GM19023 (cell line): Measurements from ENCODE around the gene HECW1.
"Not testable (repeated sequence)": the region's sequence is repeated elsewhere in the genome, so short reads cannot be mapped to it uniquely, and the experiment has no call there.

ENCODE experiments used
- ATAC-seq: cut with Tn5 transposase; IDR thresholded peaks from one replicate; pipeline ENCODE4 v1.9.1; 2021; ENCODE audit warnings: mild to moderate bottlenecking, moderate library complexity; ENCODE audit not compliant: unreplicated experiment

The HECW1 gene

DNA sequence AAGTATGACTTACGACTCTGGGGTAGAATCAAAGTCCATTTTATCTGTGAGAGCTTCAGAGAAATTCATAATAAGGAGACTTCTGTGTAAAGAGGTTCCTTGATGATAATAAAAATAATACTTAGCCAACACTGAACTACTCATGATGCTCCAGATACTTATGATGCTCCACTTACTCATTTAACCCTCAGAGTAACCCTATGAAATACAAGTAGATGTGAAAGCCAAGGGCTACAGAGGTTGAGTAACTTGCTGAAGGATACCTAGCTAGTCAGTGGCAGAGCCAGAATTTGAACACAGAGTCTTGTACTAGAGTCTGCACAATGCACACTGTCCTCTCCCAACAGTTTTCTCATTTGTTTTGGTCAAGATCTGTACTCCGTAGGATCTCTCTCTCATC lies 89.5 kb downstream of the HECW1 start:
- no peak for ATAC-seq

GRCh38 chr7:43204081-43204480 lies 91.6 kb downstream of the HECW1 start:
- ATAC-seq = no peak

GRCh38 chr7:43205171-43205795 lies 92.8 kb downstream of the HECW1 start:
- no peak for ATAC-seq

GRCh38 chr7:43208242-43208641 lies 95.8 kb downstream of the HECW1 start:
- ATAC-seq = no peak

DNA sequence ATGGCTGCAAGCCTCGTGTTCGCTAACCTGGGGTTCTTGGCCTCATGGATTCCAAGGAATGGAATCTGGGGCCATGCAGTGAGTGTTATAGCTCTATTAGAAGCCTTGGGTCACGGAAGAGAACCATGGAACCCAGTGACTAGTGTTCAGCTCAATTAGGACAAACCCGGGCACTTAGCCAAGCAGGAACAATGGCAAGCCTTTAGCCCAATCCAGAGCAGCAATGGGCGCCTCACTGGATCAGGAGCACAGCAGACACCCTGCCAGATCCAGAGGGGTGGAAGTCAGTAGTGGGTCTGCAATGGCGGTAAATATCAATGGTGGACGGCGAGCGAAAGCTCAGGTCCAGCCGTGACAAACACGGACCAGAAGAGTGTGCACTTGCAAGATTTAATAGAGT lies 98.1 kb downstream of the HECW1 start:
- not testable (repeated sequence) for ATAC-seq

- no peak for ATAC-seq
Measured at GRCh38 chr7:43211286-43211685, 98.8 kb downstream of the HECW1 start.

GRCh38 chr7:43211693-43212092 lies 99.2 kb downstream of the HECW1 start:
- no peak for ATAC-seq

- ATAC-seq = no peak
Measured at GRCh38 chr7:43212921-43213320, 100.5 kb downstream of the HECW1 start.

GRCh38 chr7:43215061-43215460 lies 102.6 kb downstream of the HECW1 start:
- ATAC-seq = no peak

DNA sequence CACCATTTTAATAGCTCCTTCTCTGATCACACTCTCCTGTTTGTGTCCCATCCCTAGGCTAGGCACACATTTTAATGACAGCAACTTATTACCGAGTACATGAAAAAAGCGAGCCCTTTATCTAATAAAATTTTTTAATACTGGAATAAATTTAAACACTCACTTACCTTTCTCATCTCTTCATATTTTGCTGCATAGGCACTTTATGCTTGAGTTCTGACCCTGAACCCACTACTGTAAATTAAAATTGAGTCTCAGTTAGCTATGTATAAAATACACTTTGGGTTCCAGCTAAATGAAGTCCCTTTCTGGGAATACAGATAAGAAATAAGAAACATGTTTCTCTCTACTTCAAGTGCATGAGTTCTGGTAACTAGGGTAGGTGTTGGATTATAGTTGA lies 104.6 kb downstream of the HECW1 start:
- no peak for ATAC-seq

GRCh38 chr7:43218901-43219300 lies 106.5 kb downstream of the HECW1 start:
- not testable (repeated sequence) for ATAC-seq

GRCh38 chr7:43220250-43220649 lies 107.8 kb downstream of the HECW1 start:
- no peak for ATAC-seq

DNA sequence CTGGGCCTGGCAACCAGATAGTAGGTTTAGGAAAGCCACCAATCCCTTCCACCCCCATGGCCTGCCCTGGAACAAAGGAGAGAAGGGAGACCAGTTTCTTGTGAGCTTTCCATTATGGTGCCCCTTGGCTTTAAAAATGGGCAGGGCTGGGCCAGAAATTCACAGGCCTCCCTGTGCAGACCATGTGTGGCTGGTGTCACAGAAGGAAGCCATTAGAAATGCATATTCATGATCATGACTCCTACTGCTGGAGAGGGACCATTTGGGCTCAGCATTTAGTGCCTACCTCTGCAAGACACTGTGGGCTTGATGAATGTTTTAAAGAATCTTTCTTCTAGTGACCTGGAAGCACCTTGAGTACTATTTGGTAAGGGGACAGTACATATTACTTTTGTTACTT lies 108.3 kb downstream of the HECW1 start:
- ATAC-seq = no peak

- ATAC-seq = no peak
Measured at GRCh38 chr7:43229801-43230200, 117.4 kb downstream of the HECW1 start.

DNA sequence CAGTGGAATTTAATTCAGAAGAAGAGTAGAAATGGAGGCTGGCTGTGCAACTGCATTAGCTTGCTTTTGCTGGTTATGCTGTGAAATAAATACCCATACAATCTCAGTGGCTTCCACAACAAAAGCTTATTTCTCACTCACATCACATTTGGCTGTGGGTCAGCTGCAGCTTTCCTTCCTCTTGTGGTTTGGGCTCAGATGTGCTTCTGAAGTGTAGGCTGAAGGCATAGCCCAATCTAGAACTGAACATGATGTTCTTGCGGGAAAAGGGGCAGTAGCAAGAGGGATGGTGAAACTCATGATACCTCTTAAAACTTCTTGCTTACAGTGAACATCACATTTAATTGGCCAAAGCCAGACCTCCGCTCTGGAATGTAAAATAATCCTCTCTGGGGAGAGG lies 119.9 kb downstream of the HECW1 start:
- no peak for ATAC-seq

DNA sequence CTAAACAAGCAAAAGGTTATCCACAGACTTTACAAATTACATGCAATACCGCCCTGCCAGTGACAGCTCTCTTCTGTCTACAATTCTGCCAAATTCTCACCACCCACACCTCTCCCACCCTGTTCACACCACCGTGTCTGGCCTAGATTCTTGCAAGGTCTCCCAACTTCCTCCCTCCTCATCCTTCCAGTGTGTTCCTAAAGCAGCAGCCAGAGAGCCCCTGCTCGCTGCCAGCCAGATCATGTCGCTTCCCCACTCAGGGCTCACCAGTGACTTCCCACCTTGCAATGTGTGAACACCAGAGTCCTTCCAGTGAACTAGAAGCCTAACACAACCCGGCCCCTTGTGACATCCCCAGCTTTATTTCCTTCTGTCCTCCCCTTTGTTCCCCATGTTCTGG lies 121.6 kb downstream of the HECW1 start:
- ATAC-seq = no peak

DNA sequence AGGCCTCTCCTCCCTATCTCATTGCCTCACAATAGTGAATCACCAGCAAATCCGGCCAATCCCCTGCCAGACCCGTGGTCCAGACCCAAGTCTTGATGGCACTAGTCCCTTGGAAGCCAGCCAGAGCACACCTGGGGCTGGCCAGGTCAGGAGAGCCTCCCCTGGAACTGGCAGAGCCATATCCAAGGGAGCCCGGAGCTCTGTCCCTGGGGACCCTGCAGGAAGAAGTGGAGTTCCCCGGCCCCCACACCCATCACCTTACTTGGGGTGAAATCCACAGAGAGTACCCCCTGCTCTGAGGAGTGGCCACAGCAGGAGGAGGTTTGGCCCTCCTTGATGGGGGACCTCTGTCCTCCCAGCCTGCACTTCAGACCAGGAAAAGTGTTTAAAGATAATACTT lies 122.5 kb downstream of the HECW1 start:
- no peak for ATAC-seq

GRCh38 chr7:43240565-43240964 lies 128.1 kb downstream of the HECW1 start:
- no peak for ATAC-seq

DNA sequence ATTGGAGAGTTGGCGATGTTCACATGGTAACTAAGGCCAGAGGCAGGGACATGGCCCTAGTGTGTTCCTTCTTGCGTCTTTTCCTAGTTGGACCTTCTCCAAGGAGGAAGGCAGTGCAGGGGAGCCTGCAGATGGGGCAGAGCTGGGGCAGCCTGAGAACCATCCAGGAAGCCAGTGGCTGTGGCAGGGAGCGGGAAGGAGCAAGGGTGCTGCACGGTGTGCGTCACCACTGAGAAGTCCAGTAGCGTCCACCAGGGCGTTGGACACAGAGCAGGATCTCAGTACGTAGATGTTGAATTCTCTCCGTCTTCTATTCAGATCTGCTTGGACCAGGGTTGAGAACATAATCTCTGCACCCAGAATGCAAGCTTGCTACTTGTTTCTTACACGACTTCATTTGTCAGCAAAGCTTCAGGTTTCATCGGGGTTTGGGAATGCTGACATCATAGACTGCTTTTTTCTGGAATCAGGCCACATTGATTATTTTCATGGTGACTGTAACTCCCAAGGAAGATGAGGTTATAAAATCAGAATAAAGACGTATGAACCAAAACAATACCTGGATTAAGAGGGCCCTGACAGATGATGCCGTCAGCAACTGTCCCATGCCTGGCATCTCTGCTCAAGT lies 130.3 kb downstream of the HECW1 start:
- no peak for ATAC-seq

DNA sequence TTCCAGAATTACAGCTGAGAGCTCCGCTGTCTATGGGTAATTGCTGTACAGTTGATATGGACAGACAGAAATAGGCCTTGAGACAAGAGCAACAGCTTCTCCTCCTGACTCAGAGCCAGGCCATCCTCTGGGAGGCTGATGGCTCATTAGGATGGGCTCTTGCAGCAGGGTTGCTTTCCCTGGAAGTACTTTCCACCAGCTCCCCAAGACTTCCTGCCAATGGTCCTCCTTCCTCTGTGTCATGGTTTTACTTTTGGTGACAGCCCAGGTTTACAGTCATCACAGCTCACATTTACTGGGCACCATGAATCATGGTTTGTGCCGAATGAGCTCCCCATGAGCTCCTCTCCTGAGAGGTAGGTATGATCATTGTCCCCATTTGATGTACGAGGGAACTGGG lies 131.8 kb downstream of the HECW1 start:
- no peak for ATAC-seq

DNA sequence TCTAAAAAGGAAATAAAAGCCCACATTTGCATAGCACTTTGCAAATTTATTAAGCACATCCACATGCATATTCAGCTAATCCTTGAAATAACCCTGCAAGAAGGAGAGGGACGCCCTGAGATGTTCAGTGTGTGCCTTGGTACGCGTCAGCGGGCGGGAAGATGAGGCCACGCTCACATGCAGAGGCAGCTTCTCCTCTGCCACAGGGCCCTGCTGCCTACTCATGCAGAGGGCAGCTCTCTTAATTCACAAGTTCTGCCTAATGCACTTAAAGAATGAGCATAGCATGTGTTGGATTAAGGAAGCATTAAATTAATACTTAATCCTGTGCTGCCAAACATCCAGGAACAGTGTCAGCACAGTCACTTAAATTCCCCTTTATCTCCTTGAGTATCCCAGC lies 132.3 kb downstream of the HECW1 start:
- no peak for ATAC-seq

- no peak for ATAC-seq
Measured at GRCh38 chr7:43247757-43248156, 135.3 kb downstream of the HECW1 start.

DNA sequence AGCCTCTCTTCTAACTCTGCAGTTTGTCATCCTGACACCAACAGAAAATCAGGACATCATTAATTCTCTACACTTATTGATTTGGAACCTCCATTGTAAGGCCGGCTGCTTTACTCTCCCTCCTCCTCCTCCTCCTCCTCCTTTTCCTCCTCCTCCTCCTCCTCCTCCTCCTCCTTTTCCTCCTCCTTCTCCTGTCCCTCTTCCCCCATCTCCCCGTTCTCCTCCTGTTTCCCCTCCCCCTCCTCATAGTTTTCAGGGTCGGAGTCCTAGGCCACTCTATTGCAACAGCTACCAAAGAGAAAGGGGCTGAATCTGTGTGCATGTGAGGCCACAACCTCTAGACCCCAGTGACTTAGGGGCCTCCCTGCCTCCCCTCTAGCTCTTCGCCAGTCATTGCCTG lies 136.1 kb downstream of the HECW1 start:
- no peak for ATAC-seq
